OCI-LY7 (cell line): Measurements from ENCODE around the gene TAS2R30.

Experiments used
- EZH2phosphoT487 ChIP-seq: fragments of 200-600 bp; sonication (generic); IDR thresholded peaks from 2 replicates; pipeline ENCODE4 v1.6.1; 2018; ENCODE audit warnings: low read depth, borderline replicate concordance, mild to moderate bottlenecking, mixed run types, antibody characterized with exemption, low read length, moderate library complexity, mixed read lengths
- TF ChIP-seq, protein P1 (sequence below): fragments of 200-600 bp; sonication (generic); conservative IDR thresholded peaks from 2 replicates; pipeline ENCODE4 v1.5.1; 2014; ENCODE audit warnings: mild to moderate bottlenecking, antibody characterized with exemption, low read length, moderate library complexity, mixed read lengths

DNA sequence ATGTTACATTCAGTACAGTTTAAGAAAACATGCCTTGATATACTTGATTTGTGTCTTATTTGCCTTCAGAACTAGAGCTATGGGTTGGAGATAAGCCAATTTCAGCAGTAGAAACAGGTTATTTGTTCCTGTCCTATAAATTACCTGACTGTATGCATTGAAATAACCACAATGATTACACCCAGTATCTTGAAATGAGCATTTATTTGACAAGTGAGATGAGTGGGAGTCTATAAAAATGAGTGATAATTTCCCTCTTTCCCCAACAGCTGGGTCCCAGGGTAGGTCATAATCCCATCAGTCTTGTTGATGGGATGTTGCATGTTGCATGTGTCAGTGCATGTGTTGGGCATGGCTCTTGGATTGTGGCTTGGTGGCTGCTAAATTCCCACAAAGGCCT, 48.6 kb upstream of the TAS2R30 start:
- TF ChIP-seq, protein P1, sequence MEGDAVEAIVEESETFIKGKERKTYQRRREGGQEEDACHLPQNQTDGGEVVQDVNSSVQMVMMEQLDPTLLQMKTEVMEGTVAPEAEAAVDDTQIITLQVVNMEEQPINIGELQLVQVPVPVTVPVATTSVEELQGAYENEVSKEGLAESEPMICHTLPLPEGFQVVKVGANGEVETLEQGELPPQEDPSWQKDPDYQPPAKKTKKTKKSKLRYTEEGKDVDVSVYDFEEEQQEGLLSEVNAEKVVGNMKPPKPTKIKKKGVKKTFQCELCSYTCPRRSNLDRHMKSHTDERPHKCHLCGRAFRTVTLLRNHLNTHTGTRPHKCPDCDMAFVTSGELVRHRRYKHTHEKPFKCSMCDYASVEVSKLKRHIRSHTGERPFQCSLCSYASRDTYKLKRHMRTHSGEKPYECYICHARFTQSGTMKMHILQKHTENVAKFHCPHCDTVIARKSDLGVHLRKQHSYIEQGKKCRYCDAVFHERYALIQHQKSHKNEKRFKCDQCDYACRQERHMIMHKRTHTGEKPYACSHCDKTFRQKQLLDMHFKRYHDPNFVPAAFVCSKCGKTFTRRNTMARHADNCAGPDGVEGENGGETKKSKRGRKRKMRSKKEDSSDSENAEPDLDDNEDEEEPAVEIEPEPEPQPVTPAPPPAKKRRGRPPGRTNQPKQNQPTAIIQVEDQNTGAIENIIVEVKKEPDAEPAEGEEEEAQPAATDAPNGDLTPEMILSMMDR = no peak
- TF ChIP-seq EZH2phosphoT487 = no peak
